ENCODE data around the gene RASAL3.

GRCh38 chr19:15448044-15448777, 16.1 kb downstream of the RASAL3 start:
- TF ChIP-seq ZIC2 (tag by site-specific recombination; IDR thresholded peaks at IDR 0.05) (no peak), BCL11A (tag by site-specific recombination; IDR thresholded peaks at IDR 0.05; ENCODE audit: low read depth) (no peak)
